Skeletal muscle satellite cell (primary cell): ENCODE data around the gene SORCS2.

Experiments used
- H3K27me3 ChIP-seq: 2 replicates; pipeline ENCODE4 v1.7.0; 2013; ENCODE audit warnings: low read length; ENCODE audit not compliant: control insufficient read depth, insufficient read depth
- H3K36me3 ChIP-seq: 2 replicates; pipeline ENCODE4 v1.7.0; 2013; ENCODE audit warnings: mild to moderate bottlenecking, control low read depth, low read length; ENCODE audit not compliant: insufficient read depth
- H3K4me1 ChIP-seq: 2 replicates; pipeline ENCODE4 v1.7.0; 2013; ENCODE audit warnings: low read length; ENCODE audit not compliant: control insufficient read depth, insufficient read depth
- H3K4me2 ChIP-seq: 2 replicates; pipeline ENCODE4 v1.7.0; 2013; ENCODE audit warnings: mild to moderate bottlenecking, low read length
- H3K4me3 ChIP-seq: 2 replicates; pipeline ENCODE4 v1.7.0; 2013; ENCODE audit warnings: low read length
- H3K9ac ChIP-seq: 2 replicates; pipeline ENCODE4 v1.7.0; 2013; ENCODE audit warnings: mild to moderate bottlenecking, low read depth, low read length, moderate library complexity
- H3K9me3 ChIP-seq: replicated peaks from 2 replicates; pipeline ENCODE4 v1.7.0; 2013; ENCODE audit warnings: mild to moderate bottlenecking, control low read depth, low read length

The SORCS2 gene

GRCh38 chr4:7716010-7716721 lies 523.8 kb downstream of the SORCS2 start:
- Histone ChIP-seq H3K36me3 (no peaks in the 10 kb centered on the region), H3K4me1 (no peaks in the 10 kb centered on the region), H3K9me3 (no peaks in the 10 kb centered on the region), H3K4me3 (no peak overlapping the region), H3K9ac (no peak overlapping the region), H3K27me3 (peaks cover 12% of the 10 kb centered on the region), H3K4me2 (no peak overlapping the region)

GRCh38 chr4:7717161-7717560 lies 524.8 kb downstream of the SORCS2 start:
- no peak overlapping the region for H3K4me2 ChIP-seq
- H3K9ac ChIP-seq = no peak overlapping the region
- no peaks in the 10 kb centered on the region for H3K9me3 ChIP-seq
- H3K27me3 ChIP-seq = peaks cover 15% of the 10 kb centered on the region
- no peak overlapping the region for H3K4me3 ChIP-seq
- H3K36me3 ChIP-seq = no peaks in the 10 kb centered on the region
- H3K4me1 ChIP-seq = no peaks in the 10 kb centered on the region

GRCh38 chr4:7717946-7718490 lies 525.7 kb downstream of the SORCS2 start:
- no peaks in the 10 kb centered on the region for H3K4me1 ChIP-seq
- peaks cover 21% of the 10 kb centered on the region for H3K27me3 ChIP-seq
- H3K9ac ChIP-seq = no peak overlapping the region
- no peak overlapping the region for H3K4me2 ChIP-seq
- H3K9me3 ChIP-seq = no peaks in the 10 kb centered on the region
- no peaks in the 10 kb centered on the region for H3K36me3 ChIP-seq
- no peak overlapping the region for H3K4me3 ChIP-seq

GRCh38 chr4:7719354-7720174 lies 527.2 kb downstream of the SORCS2 start:
- Histone ChIP-seq H3K4me1 (no peaks in the 10 kb centered on the region), H3K9me3 (no peaks in the 10 kb centered on the region), H3K4me2 (no peak overlapping the region), H3K4me3 (no peak overlapping the region), H3K36me3 (no peaks in the 10 kb centered on the region), H3K9ac (no peak overlapping the region), H3K27me3 (peaks cover 18% of the 10 kb centered on the region)

- no peak overlapping the region for H3K4me3 ChIP-seq
- H3K4me2 ChIP-seq = no peak overlapping the region
- peaks cover 16% of the 10 kb centered on the region for H3K27me3 ChIP-seq
Measured at GRCh38 chr4:7721984-7722551, 529.7 kb downstream of the SORCS2 start.

GRCh38 chr4:7722766-7723387 lies 530.5 kb downstream of the SORCS2 start:
- Histone ChIP-seq H3K4me1 (peaks cover 8% of the 10 kb centered on the region), H3K9ac (no peak overlapping the region), H3K4me3 (no peak overlapping the region), H3K9me3 (no peaks in the 10 kb centered on the region), H3K27me3 (peaks cover 16% of the 10 kb centered on the region), H3K4me2 (no peak overlapping the region), H3K36me3 (no peaks in the 10 kb centered on the region)

More at GRCh38 chr4:7721984-7722551, 529.7 kb downstream of the SORCS2 start:
- H3K9ac ChIP-seq = no peak overlapping the region
- H3K36me3 ChIP-seq = no peaks in the 10 kb centered on the region
- peaks cover 8% of the 10 kb centered on the region for H3K4me1 ChIP-seq
- H3K9me3 ChIP-seq = no peaks in the 10 kb centered on the region

- Histone ChIP-seq H3K4me3 (no peak overlapping the region), H3K27me3 (peaks cover 16% of the 10 kb centered on the region), H3K4me2 (no peak overlapping the region), H3K4me1 (peaks cover 8% of the 10 kb centered on the region), H3K9me3 (no peaks in the 10 kb centered on the region), H3K9ac (no peak overlapping the region), H3K36me3 (no peaks in the 10 kb centered on the region)
Measured at GRCh38 chr4:7723625-7724024, 531.3 kb downstream of the SORCS2 start.

- H3K9ac ChIP-seq = no peak overlapping the region
- no peaks in the 10 kb centered on the region for H3K9me3 ChIP-seq
- no peaks in the 10 kb centered on the region for H3K36me3 ChIP-seq
- no peak overlapping the region for H3K4me3 ChIP-seq
- peaks cover 8% of the 10 kb centered on the region for H3K4me1 ChIP-seq
- H3K27me3 ChIP-seq = peaks cover 9% of the 10 kb centered on the region
- no peak overlapping the region for H3K4me2 ChIP-seq
Measured at GRCh38 chr4:7725951-7726350, 533.6 kb downstream of the SORCS2 start.

- H3K9me3 ChIP-seq = no peaks in the 10 kb centered on the region
- peaks cover 8% of the 10 kb centered on the region for H3K4me1 ChIP-seq
- no peak overlapping the region for H3K4me3 ChIP-seq
- peaks cover 11% of the 10 kb centered on the region for H3K27me3 ChIP-seq
- no peak overlapping the region for H3K9ac ChIP-seq
- no peaks in the 10 kb centered on the region for H3K36me3 ChIP-seq
- H3K4me2 ChIP-seq = no peak overlapping the region
Measured at GRCh38 chr4:7726665-7727413, 534.5 kb downstream of the SORCS2 start.

- Histone ChIP-seq H3K4me3 (no peak overlapping the region), H3K27me3 (peaks cover 12% of the 10 kb centered on the region), H3K36me3 (no peaks in the 10 kb centered on the region), H3K9me3 (no peaks in the 10 kb centered on the region), H3K4me1 (peaks cover 8% of the 10 kb centered on the region), H3K4me2 (no peak overlapping the region), H3K9ac (no peak overlapping the region)
Measured at GRCh38 chr4:7727749-7728148, 535.4 kb downstream of the SORCS2 start.
